HG02840 (cell line): ENCODE measurements around the gene MPO.

Experiments
- ATAC-seq: cut with Tn5 transposase; IDR thresholded peaks from one replicate; pipeline ENCODE4 v1.9.1; 2021; ENCODE audit warnings: mild to moderate bottlenecking, moderate library complexity, moderate number of reproducible peaks; ENCODE audit not compliant: unreplicated experiment, low FRiP score

Gene MPO

GRCh38 chr17:58265902-58266875 is 14.5 kb downstream of the MPO start:
- ATAC-seq = no peak

DNA sequence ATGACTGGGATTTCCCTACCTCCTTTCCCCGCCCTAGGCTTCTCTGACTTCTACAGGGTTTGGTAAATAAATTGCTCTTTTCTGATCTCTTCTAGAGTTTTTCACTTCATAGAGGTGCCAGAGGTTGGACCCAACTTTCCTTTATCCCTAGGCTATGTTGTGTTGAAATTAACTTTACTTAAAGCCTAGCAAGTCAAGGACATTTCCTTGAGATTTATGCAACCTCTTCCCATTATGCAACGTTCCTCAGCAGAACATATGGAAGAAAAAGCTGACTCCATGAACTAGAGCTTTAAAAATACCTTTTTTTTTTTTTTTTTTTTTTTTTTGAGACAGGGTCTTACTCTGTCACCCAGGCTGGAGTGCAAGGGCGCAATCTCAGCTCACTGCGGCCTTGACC is 15.5 kb downstream of the MPO start:
- no peak for ATAC-seq

DNA sequence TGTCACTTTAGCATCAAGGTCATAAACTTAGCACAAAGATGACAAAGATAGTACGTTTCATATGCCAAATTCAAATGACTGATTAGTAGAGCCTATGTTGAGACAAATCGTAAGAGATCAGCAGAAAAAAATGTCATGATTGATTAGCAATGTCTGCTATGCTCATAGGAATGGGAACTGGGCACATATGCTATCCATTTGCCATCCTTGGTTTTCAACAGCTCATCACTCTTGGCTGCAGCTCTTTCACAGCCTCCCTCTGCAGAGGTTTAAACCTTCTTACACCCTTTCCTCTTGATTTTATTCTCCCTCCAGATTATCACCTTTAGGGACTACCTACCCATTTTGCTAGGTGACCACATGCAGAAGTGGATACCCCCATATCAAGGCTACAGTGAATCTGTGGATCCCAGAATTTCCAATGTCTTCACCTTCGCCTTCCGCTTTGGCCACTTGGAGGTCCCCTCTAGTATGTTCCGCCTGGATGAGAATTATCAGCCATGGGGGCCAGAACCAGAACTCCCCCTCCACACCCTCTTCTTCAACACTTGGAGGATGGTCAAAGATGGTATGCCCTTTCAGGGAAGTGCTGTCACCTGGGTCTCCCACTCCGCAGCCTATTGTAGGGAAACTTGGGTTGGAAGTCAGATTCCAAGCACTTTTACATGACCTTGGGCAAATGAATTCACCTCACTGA is 16.2 kb downstream of the MPO start:
- no peak for ATAC-seq

- no peak for ATAC-seq
Observed at GRCh38 chr17:58263773-58264172, 17.0 kb downstream of the MPO start.

GRCh38 chr17:58262149-58262548 is 18.6 kb downstream of the MPO start:
- ATAC-seq = no peak

DNA sequence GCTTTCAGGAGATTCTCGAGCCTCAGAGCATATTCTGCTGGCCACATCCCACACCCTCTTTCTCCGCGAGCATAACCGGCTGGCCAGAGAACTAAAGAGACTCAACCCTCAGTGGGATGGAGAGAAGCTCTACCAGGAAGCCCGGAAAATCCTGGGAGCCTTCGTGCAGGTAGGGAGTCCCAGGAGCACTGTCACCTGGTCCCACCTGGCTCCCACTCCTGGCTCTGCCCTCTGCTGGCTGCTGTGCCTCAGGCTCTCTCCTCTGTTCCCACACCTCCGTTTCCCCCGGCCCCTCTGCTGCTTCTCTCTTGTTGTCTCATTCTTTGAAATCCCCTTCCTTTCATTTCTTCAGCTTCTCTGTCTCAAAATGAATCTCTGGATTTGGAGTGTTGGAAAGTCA is 25.9 kb downstream of the MPO start:
- no peak for ATAC-seq

GRCh38 chr17:58253082-58253481 is 27.7 kb downstream of the MPO start:
- ATAC-seq = no peak

DNA sequence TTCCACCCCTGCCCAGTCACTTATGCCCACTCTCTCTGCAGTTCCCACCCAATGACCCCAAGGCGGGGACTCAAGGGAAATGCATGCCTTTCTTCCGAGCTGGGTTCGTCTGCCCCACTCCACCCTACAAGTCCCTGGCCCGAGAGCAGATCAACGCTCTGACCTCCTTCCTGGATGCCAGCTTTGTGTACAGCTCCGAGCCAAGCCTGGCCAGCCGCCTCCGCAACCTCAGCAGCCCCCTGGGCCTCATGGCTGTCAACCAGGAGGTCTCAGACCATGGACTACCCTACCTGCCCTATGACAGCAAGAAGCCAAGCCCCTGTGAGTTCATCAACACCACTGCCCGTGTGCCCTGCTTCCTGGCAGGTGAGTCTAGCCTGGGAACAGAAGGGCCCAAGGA is 28.6 kb downstream of the MPO start:
- ATAC-seq = no peak

DNA sequence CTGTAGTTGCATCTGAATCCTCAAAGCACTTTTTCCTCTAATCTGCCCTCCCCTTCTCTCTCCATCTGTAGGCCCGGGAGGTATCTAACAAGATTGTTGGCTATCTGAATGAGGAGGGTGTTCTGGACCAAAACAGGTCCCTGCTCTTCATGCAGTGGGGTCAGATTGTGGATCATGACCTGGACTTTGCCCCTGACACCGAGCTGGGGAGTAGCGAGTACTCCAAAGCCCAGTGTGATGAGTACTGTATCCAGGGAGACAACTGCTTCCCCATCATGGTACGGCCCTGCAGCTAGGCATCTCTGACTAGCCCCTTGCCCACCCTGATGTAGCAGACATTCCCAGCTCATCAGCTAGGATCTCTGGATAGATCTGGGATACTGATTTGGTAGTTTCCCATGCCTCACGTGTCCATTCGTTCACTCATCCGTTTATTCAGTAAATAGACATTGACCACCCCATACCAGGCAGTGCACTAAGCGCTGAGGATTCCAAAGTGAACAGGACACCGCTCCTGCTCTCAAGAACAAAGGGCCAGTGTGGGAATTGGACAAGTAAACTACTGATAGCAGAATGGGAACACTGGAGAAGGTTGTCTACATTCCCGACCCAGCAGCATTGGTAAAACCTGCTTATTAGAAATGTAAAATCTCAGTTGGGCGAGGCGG is 30.3 kb downstream of the MPO start:
- no peak for ATAC-seq

GRCh38 chr17:58249270-58250133 is 31.2 kb downstream of the MPO start:
- ATAC-seq = no peak

DNA sequence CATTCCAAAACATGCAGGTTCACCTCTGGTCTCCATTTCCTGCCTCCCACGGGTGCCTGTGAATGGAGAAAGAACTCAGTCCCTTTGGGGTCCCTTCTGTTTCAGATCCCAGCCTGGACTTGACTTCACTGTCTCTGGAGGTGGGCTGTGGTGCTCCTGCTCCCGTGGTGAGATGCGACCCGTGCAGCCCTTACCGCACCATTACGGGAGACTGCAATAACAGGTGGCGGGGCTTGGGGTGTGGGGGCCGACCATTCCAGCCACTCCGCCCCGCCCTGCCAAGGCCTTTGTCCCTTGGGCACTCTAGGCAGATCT is 31.8 kb downstream of the MPO start:
- ATAC-seq = no peak

GRCh38 chr17:58247511-58248363 is 33.0 kb downstream of the MPO start:
- ATAC-seq = no peak

- ATAC-seq = no peak
Observed at GRCh38 chr17:58246781-58247180, 34.0 kb downstream of the MPO start.

GRCh38 chr17:58246104-58246740 is 34.5 kb downstream of the MPO start:
- ATAC-seq = no peak

DNA sequence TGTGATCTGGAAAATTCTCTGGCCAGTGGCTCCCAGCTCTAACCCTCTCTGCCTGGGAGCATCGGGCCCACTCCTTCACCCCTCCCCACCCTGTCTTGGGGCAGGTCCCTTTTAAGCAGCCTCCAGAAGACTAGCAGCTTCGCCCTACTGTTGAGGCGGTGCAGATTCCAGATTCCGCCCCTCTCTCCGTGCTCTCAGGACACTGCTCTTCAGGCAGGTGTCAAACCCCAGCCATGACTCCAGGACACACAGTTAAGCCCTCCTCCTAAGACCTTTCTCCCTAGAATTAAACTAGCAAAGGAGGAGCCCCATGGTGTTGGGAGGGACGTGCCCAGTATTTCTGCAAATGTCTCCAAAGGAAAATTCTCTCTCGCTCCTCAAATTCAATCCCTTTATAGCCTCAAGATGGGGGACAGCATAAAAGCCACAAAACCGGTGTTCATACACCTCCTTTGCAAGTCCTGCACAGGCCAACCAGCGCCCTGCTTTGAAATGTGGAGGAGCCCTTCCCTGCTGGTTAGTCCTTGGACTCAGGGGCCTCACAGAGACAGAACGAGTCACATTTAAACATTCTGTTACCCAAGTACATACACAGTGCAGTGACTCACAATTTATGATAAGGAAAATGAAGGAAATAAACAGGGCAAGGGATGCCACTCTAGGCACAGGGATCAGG is 35.2 kb downstream of the MPO start:
- no peak for ATAC-seq

GRCh38 chr17:58244963-58245362 is 35.8 kb downstream of the MPO start:
- ATAC-seq = no peak

- no peak for ATAC-seq
Observed at GRCh38 chr17:58242171-58242784, 38.5 kb downstream of the MPO start.

DNA sequence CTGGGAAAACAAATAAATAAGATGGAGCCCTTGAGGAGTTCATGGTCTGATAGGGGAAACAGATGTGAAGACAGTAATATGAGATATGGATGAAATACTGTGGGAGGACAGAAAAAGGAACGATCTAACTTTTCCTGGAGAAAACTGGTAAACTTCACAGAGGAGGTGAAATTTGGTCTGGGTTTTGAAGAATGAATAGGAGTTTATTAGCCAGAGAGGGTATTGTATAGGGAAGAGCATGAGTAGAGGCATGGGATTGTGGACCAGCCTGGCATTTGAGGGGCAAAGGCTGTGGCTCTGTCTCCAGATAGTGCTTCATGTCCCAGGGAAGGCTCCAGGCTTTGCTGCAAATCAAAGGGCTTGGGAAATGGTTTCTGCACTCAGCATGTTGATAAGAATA is 40.7 kb downstream of the MPO start:
- ATAC-seq = no peak
